Right ventricle myocardium inferior (tissue), 1 donor: ENCODE measurements around the gene MAP3K10. TPM values are rescaled to one million over a fixed set of nuclear protein-coding genes. Genes with fewer than 3 reads are reported as not detected.
A peak's percentile ranks its signal among the peaks of the same experiment; 100 is the strongest.
"Not testable (repeated sequence)": the region's sequence is repeated elsewhere in the genome, so short reads cannot be mapped to it uniquely, and the experiment has no call there.

Source experiments
- ATAC-seq: fragments of 200-7000 bp; cut with Tn5 transposase; one replicate; pipeline ENCODE4 v1.9.1; 2020; ENCODE audit warnings: mild to moderate bottlenecking, moderate library complexity
- DNase-seq: peaks from one replicate; pipeline ENCODE4 v3.0.0; 2021; ENCODE audit errors: missing footprints
- intact Hi-C: fragments of 100-400 bp; cut with DNase I; formaldehyde crosslinking; loops from one replicate; pipeline ENCODE4 v1.11.0; 2022
- total RNA-seq: library from RNA; stranded (reverse); fragmentation: NEBNext Ultra II Directional; extraction: Animal tissue kit (Norgen Biotek cat#: 25700); gene quantifications from one replicate; pipeline ENCODE4 v1.2.1, GENCODE V29; 2021
- donor health status: DM: no; HTN: yes; CAD: no; lungs with severe emphysema.

MAP3K10 gene
- total RNA-seq, 1 donor from 2014 or later, result 22.7 TPM

- intact Hi-C loops, ATAC-seq, DNase-seq: not testable (repeated sequence)
Measured at GRCh38 chr19:40169482-40170302, 21.5 kb upstream of the MAP3K10 start.

- ATAC-seq, intact Hi-C loops, DNase-seq: not testable (repeated sequence)
Measured at GRCh38 chr19:40170303-40170989, 20.8 kb upstream of the MAP3K10 start.

DNA sequence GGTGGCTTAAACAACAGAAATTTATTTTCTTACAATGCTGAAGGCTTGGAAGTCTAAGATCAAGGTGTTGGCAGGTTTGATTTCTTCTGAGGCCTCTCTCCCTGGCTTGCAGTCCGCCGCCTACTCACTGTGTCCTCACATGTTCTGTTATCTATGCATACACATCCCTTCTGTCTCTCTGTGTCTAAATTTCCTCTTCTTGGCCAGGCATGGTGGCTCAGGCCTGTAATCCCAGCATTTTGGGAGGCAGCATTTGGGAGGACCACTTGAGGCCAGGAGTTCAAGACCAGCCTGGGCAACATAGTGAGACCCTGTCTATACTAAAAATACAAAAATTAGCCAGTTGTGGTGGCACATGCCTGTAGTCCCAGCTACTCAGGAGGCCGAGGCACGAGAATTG, 19.9 kb upstream of the MAP3K10 start:
- ATAC-seq, DNase-seq, intact Hi-C loops: not testable (repeated sequence)

DNA sequence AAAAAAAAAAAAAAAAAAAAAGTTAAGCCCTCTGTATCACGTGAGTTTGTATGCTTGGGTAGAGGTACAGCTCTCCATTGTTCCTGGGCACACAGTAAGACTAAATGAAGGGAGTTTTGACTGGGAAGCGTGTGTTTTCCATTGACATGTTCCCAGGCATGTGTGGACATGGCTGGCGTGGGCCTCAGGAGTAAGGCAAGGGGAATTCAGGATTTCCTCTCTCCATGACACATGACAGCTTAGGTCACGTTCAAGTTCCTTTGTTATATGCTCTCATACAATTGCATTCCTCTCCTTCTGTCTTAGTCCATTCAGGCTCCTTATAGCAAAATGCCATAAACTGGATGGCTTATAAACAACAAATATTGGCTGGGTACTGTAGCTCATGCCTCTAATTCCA, 17.1 kb upstream of the MAP3K10 start:
- ATAC-seq (no peak), DNase-seq (no peak)
- intact Hi-C loops, result no loop called here

DNA sequence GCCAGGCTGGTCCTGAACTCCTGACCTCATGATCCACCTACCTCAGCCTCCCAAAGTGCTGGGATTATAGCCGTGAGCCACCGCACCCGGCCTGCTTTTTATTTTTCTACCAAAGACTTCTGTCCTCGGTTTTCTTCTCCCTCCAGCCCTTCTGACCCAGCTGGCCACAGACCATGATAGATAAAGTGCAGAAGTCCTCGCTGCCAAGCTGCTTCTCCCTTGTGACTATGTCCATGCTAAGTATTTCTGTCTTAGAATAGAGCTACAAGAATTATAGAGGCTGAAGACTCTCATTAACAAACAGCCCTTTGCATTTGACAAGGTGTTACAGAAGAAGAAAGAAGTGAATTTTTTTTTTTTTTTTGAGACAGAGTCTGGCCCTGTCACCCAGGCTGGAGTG, 15.4 kb upstream of the MAP3K10 start:
- DNase-seq (no peak), ATAC-seq (peak; percentile 62)
- intact Hi-C loops, result no loop called here

DNA sequence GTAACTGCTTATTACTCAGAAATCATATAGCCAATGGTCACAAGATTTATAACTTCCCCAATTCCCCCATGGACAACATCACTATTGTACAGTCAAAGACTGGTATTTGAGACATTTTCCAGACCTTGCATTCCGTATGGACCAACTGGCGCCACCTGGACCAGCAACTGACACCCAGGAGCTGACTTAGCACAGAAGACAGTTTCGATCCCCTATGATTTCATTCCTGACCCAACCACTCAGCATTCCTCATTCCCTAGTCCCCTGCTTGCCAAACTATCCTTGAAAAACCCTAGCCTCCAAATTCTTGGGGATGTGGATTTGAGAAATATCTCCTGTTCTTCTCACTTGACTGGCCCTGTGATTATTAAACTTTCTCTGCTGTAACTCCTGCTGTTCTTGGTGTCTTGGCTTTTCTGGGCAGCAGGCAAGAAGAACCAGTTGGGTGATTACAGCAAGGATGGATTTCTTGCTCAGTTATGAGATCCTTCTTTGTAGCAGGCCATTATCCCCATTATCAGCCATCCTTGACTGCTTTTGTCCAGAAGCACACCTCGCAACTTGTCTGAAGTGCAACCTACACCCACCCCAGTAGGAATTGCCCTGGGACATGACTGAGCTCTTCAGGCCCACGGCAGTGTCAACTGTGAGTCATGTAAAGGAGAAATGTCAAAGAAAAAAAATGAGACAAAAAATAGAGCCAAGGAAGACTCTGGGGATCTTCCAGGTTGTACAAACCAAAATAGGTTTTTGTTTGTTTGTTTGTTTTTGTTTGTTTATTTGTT, 13.7 kb upstream of the MAP3K10 start:
- ATAC-seq (no peak), DNase-seq (no peak)
- intact Hi-C loops, result no loop called here

DNA sequence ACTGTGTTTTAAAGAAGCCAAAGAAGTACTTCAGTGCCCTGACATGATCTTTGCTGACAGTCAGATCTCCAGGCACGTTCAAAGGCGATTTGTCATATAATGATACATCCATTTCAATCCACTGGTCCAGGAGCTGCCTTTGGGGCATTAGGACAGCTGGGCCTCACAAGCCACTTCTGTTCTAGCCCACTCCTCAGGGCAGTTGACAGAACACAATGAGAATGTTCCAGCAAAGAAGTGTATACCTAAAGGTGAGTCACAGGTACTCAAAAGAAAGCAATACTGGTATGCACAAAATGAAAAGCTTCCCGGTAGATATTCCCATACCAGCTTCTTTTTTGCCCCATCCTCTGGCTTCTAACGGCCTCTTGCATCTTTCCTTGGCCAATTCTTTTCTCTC, 12.5 kb upstream of the MAP3K10 start:
- no peak for ATAC-seq
- intact Hi-C loops, result no loop called here
- no peak for DNase-seq

DNA sequence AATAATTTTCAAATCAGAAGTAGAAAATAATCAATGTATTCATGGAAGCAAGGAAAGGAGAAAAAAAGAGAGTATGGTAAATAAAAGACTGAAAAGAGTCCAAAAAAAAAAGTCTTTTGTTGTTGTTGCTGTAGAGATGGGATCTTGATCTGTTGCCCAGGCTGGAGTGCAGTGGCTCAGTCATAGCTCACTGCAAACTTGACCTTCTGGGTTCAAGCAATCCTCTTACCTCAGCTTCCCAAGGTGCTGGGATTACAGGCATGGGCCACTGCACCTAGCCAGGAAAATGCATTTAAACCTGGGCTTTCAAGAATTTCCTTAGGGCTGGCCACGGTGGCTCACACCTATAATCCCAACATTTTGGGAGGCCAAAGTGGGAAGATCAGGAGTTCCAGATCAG, 7.0 kb upstream of the MAP3K10 start:
- DNase-seq, result no peak
- ATAC-seq, result no peak
- intact Hi-C loops, result no loop called here

- intact Hi-C loops, result loop anchor here (5.0 kb wide), 1 partner anchor 90 kb away; no protein-coding TSS in a partner anchor
- ATAC-seq (no peak), DNase-seq (no peak)
Measured at GRCh38 chr19:40191836-40192646, 815 bp downstream of the MAP3K10 start.

DNA sequence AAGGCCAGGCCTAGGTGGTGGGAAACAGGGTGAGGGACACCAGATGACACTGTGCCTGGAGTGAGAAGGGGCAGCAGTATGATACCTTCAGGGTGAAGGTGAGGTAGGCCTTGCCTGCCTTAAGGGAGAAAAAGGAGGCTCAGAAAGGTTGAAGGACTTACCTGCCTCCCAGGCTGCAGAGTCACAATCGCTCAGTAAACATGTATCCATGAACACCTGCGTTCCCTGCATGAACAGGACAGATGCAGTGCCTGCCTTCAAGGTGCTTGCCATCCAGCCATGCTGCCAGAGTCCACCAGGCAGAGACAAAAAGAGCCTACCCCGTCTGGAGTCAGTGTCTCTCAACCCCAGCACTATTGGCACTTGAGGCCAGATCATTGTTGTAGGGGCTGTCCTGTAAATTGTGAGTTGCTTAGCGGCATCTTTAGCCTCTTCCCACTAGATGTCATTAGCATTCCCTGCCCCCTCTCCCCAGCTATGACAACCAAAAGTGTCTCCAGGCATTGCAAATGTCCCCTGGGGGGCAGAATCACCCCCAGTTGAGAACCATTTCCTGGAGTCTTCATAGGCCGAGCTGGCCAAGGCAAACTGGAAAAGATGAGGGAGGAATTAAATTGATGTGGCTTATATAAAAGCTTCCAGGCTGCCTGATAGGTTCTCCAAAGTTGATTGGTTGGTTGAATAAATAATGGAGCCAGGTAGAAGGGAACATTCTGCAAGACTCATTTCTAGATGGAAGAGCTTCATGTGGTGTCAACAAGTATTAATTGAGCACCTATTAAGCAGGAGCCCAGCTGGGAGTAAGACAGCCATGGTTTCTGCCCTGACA, 1.7 kb downstream of the MAP3K10 start:
- no peak for ATAC-seq
- intact Hi-C loops, result loop anchor here (5.0 kb wide), 1 partner anchor 89 kb away; no protein-coding TSS in a partner anchor
- DNase-seq, result no peak

GRCh38 chr19:40193587-40193849, 2.3 kb downstream of the MAP3K10 start:
- intact Hi-C loops, result loop anchor here (5.0 kb wide), 1 partner anchor 89 kb away; no protein-coding TSS in a partner anchor
- no peak for DNase-seq
- no peak for ATAC-seq

DNA sequence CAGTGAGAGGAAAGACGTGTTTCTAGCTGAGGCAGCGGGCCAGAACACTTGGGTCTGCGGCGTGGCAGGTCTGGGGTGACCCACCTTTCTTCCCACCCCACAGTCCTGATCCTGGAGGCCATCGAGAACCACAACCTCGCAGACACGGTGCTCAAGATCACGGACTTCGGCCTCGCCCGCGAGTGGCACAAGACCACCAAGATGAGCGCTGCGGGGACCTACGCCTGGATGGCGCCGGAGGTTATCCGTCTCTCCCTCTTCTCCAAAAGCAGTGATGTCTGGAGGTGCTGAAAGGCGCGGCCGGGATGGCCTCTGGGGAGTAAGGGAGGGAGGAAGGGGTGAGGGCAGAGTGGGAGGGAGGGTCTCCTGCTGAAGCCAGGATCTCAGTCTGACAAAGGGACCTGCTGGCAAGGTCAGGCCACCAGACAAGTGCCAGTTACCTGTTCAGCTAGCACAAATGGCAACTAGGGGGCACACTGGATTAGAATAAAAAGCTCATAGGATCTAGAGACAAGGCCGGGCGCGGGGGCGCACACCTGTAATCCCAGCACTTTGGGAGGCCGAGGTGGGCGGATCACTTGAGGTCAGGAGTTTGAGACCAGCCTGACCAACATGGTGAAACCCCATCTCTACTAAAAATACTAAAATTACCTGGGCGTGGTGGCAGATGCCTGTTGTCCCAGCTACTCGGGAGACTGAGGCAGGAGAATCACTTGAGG, 7.2 kb downstream of the MAP3K10 start:
- ATAC-seq, result no peak
- DNase-seq, result no peak
- intact Hi-C loops, result no loop called here

GRCh38 chr19:40200341-40201099, 9.3 kb downstream of the MAP3K10 start:
- DNase-seq (no peak), ATAC-seq (no peak)
- intact Hi-C loops, result no loop called here

DNA sequence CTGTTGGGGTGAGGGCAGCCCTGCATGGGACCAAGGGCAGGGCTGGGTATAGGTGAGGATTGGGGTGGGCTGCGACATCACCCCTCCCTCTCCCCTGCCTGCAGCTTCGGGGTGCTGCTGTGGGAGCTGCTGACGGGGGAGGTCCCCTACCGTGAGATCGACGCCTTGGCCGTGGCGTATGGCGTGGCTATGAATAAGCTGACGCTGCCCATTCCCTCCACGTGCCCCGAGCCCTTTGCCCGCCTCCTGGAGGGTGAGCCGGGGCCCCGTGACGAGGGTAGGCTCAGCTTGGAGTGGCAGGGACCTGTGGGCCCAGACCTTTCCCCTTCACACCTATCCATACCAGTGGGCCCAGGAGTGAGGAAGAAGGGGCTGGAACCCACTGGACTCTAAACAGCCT, 13.2 kb downstream of the MAP3K10 start:
- intact Hi-C loops, result no loop called here
- no peak for DNase-seq
- no peak for ATAC-seq

- no peak for DNase-seq
- ATAC-seq, result no peak
Measured at GRCh38 chr19:40205760-40206159, 14.5 kb downstream of the MAP3K10 start.

GRCh38 chr19:40208602-40209001, 17.4 kb downstream of the MAP3K10 start:
- ATAC-seq (no peak), DNase-seq (no peak)
- intact Hi-C loops, result no loop called here

More at GRCh38 chr19:40205760-40206159, 14.5 kb downstream of the MAP3K10 start:
- intact Hi-C loops, result no loop called here

DNA sequence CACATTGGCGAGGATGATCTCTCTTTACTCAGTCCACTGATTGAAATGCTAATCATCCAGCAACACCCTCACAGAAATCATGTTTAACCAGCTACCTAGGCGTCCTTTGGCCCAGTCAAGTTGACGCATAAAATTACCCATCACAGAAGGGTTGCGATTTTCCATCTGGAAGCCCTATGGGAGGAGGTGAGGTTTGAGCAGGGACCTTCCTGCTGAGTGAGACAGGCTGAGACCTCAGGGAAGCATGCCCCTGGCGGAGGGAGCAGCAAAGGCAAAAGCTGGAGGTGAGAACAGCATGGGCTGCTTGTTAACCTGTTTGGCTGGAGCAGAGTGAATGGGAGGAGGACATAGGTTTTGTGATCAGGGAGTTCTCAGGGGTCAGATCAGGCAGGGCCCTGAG, 19.7 kb downstream of the MAP3K10 start:
- DNase-seq, result no peak
- intact Hi-C loops, result no loop called here
- ATAC-seq, result no peak
